ENCODE results near the gene ARHGAP11A. TPM values are rescaled to one million over a fixed set of nuclear protein-coding genes. Genes with fewer than 3 reads are reported as not detected.
A peak's percentile ranks its signal among the peaks of the same experiment; 100 is the strongest.
"Not testable (repeated sequence)": the region's sequence is repeated elsewhere in the genome, so short reads cannot be mapped to it uniquely, and the experiment has no call there.

ARHGAP11A gene
- total and polyA plus RNA-seq, 2 of the 13 experiments (the other 11 are each of a cell fraction or from before 2014, with no cell fraction given), result 5.1 to 46.3 TPM

GRCh38 chr15:32610719-32611118 is 4.6 kb upstream of the ARHGAP11A start:
- H3K79me2 ChIP-seq (ENCODE audit: insufficient read depth, low read length); H3K36me3 ChIP-seq (replicated peaks in 1 of 2; ENCODE audit: control insufficient read depth in 1 of 2, insufficient read depth in 2 of 2, low read length in 2 of 2); H3K4me3 ChIP-seq (replicated peaks in 1 of 3; ENCODE audit: insufficient read depth in 1 of 3, low read depth in 2 of 3, low read length in 3 of 3); H3K27ac ChIP-seq (ENCODE audit: extremely low read length, insufficient read depth, low read length); in situ Hi-C loops (cut with HindIII; ENCODE audit: extremely low pct_ligation_motif_present, low pct_unique_long_range_greater_than_20kb); H3K4me1 ChIP-seq (ENCODE audit: insufficient read depth, low read length); POLR2A ChIA-PET; H4K20me1 ChIP-seq (ENCODE audit: insufficient read depth, low read length); intact Hi-C loops (cut with micrococcal nuclease; ENCODE audit: unreplicated experiment); CTCF ChIA-PET (ENCODE audit: low intra/inter-chr PET ratio, low total read pairs); H3K4me2 ChIP-seq (ENCODE audit: low read depth, low read length); BruUV-seq (replicated peaks); H3K27me3 ChIP-seq (ENCODE audit: control insufficient read depth in 1 of 2, insufficient read depth in 2 of 2, low read length in 2 of 2); H3K9ac ChIP-seq (ENCODE audit: insufficient read depth, low read depth, low read length); H3K9me3 ChIP-seq (ENCODE audit: low read length); H2AFZ ChIP-seq (ENCODE audit: low read length): not testable (repeated sequence)
- FAIRE-seq (peak; percentile 40), ATAC-seq (peak; percentile 31; the same call in 2 of the 3 replicates), DNase-seq (ENCODE audit: low spot score) (peak; percentile 28)
- TF ChIP-seq STAG1 (CRISPR knock-in tag; IDR thresholded peaks at IDR 0.05), result peak; percentile 40; the same call in 1 of the 2 replicates
- 0% methylated on average over 1 of the region's 3 CpGs for WGBS (ENCODE audit: low lambda C conversion rate)

- H2AFZ ChIP-seq (ENCODE audit: low read length); POLR2A ChIA-PET: not testable (repeated sequence)
Measured at GRCh38 chr15:32614712-32615050, 623 bp upstream of the ARHGAP11A start.

More at GRCh38 chr15:32614712-32615050, 623 bp upstream of the ARHGAP11A start:
- in situ Hi-C loops (cut with HindIII; ENCODE audit: extremely low pct_ligation_motif_present, low pct_unique_long_range_greater_than_20kb); BruUV-seq (replicated peaks); H3K36me3 ChIP-seq (replicated peaks in 1 of 2; ENCODE audit: control insufficient read depth in 1 of 2, insufficient read depth in 2 of 2, low read length in 2 of 2); intact Hi-C loops (cut with micrococcal nuclease; ENCODE audit: unreplicated experiment); H3K9me3 ChIP-seq (ENCODE audit: low read length); CTCF ChIA-PET (ENCODE audit: low intra/inter-chr PET ratio, low total read pairs); H3K27me3 ChIP-seq (ENCODE audit: control insufficient read depth in 1 of 2, insufficient read depth in 2 of 2, low read length in 2 of 2); DNase-seq (ENCODE audit: low spot score); H4K20me1 ChIP-seq (ENCODE audit: insufficient read depth, low read length); H3K4me1 ChIP-seq (ENCODE audit: insufficient read depth, low read length); TF ChIP-seq GABPA (IDR thresholded peaks at IDR 0.05; ENCODE audit: low read depth, low read length): not testable (repeated sequence)
- TF ChIP-seq GABPB1 (CRISPR knock-in tag; IDR thresholded peaks at IDR 0.05) (peak; percentile 51; the same call in 1 of the 2 replicates), GABPA (CRISPR knock-in tag; IDR thresholded peaks at IDR 0.05; ENCODE audit: low read depth) (peak; percentile 37; the same call in 1 of the 2 replicates), ETV5 (CRISPR knock-in tag; IDR thresholded peaks at IDR 0.05; ENCODE audit: borderline replicate concordance) (peak; percentile 24; the same call in 1 of the 2 replicates)
- Histone ChIP-seq H3K27ac (ENCODE audit: extremely low read length, insufficient read depth, low read length) (peak overlapping the region; percentile 85), H3K4me3 (replicated peaks in 1 of 3; ENCODE audit: insufficient read depth in 1 of 3, low read depth in 2 of 3, low read length in 3 of 3) (peak overlapping the region; percentile 68 to 81 (median 79)), H3K9ac (ENCODE audit: insufficient read depth, low read depth, low read length) (peak overlapping the region; percentile 77), H3K79me2 (ENCODE audit: insufficient read depth, low read length) (peaks cover 36% of the 10 kb centered on the region), H3K4me2 (ENCODE audit: low read depth, low read length) (peak overlapping the region; percentile 61)
- FAIRE-seq (peak; percentile 21), ATAC-seq (peak; percentile 68)
- WGBS (ENCODE audit: low lambda C conversion rate), result 3% methylated on average over 8 of the region's 16 CpGs

Data from HepG2 (cell line).